Measurements from ENCODE around the gene HSCB.

Gene HSCB

GRCh38 chr22:28779833-28780232 is 38.0 kb downstream of the HSCB start:
- DNase-seq: no peak
- intact Hi-C loops (cut with DNase I): no loop called here

- intact Hi-C loops (cut with DNase I): no loop called here
- no peak for DNase-seq
These were observed 38.5 kb downstream of the HSCB start for GRCh38 chr22:28780296-28780695.

GRCh38 chr22:28783786-28784671 is 42.2 kb downstream of the HSCB start:
- intact Hi-C loops (cut with DNase I): no loop called here

GRCh38 chr22:28788601-28789000 is 46.8 kb downstream of the HSCB start:
- DNase-seq: no peak
- intact Hi-C loops (cut with DNase I): no loop called here

More at GRCh38 chr22:28783786-28784671, 42.2 kb downstream of the HSCB start:
- DNase-seq: no peak

- no peak for DNase-seq
- intact Hi-C loops (cut with DNase I): no loop called here
These were observed 49.3 kb downstream of the HSCB start for GRCh38 chr22:28791124-28791523.

- intact Hi-C loops (cut with DNase I): no loop called here
- DNase-seq: no peak
These were observed 50.1 kb downstream of the HSCB start for GRCh38 chr22:28791841-28792490.

GRCh38 chr22:28792491-28793383 is 50.9 kb downstream of the HSCB start:
- DNase-seq: no peak
- intact Hi-C loops (cut with DNase I): no loop called here

GRCh38 chr22:28793976-28794584 is 52.2 kb downstream of the HSCB start:
- intact Hi-C loops (cut with DNase I): no loop called here
- DNase-seq: no peak

GRCh38 chr22:28795071-28795693 is 53.3 kb downstream of the HSCB start:
- DNase-seq: no peak
- intact Hi-C loops (cut with DNase I): no loop called here

GRCh38 chr22:28795932-28796856 is 54.4 kb downstream of the HSCB start:
- no peak for DNase-seq
- intact Hi-C loops (cut with DNase I): no loop called here

GRCh38 chr22:28798810-28799605 is 57.2 kb downstream of the HSCB start:
- peak in 8 of 42 donors; percentile 9 to 49 (median 17) for DNase-seq
- intact Hi-C loops (cut with DNase I): no loop called here

- DNase-seq: peak in 39 of 42 donors; percentile 8 to 77 (median 50)
- intact Hi-C loops (cut with DNase I): no loop called here
These were observed 57.9 kb downstream of the HSCB start for GRCh38 chr22:28799606-28800307.

- intact Hi-C loops (cut with DNase I): no loop called here
- DNase-seq: peak; percentile 87 to 97 (median 94)
These were observed 58.6 kb downstream of the HSCB start, which contains the start of gene XBP1 for GRCh38 chr22:28800308-28801041. Gene XBP1 (minus strand): TSS chr22:28800569.

GRCh38 chr22:28801845-28802594 is 60.2 kb downstream of the HSCB start:
- intact Hi-C loops (cut with DNase I): no loop called here
- DNase-seq: no peak

Data from head of caudate nucleus (tissue), 42 donors.